GM12801 (cell line): ENCODE results near the gene CDK5RAP1.

Experiments used
- CTCF ChIP-seq: IDR thresholded peaks from one replicate; pipeline ENCODE4 v1.5.1; 2011; ENCODE audit warnings: control low read depth; ENCODE audit not compliant: insufficient read length; ENCODE audit errors: extremely low read depth

The CDK5RAP1 gene

GRCh38 chr20:33359399-33360261 lies 41.7 kb downstream of the CDK5RAP1 start:
- no peak for TF ChIP-seq CTCF

DNA sequence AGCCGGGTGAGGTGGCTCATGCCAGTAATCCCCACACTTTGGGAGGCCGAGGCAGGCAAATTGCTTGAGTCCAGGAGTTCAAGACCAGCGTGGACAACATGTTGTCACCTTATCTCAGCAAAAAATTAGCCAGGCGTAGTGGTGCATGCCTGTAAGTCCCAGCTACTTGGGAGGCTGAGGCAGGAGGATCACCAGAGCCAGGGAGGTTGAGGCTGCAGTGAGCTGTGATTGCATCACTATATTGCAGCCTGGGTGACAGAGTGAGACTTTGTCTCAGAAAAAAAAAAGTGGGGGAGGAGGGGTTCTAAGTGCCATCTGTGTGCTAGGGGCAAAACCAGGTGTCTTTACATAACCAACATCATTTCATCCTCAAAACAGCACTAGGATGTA lies 48.3 kb downstream of the CDK5RAP1 start:
- TF ChIP-seq CTCF = no peak

- TF ChIP-seq CTCF = no peak
Observed at GRCh38 chr20:33352258-33353012, 48.9 kb downstream of the CDK5RAP1 start.

- no peak for TF ChIP-seq CTCF
Observed at GRCh38 chr20:33351696-33352095, 49.6 kb downstream of the CDK5RAP1 start.

GRCh38 chr20:33349493-33349892 lies 51.8 kb downstream of the CDK5RAP1 start:
- no peak for TF ChIP-seq CTCF

DNA sequence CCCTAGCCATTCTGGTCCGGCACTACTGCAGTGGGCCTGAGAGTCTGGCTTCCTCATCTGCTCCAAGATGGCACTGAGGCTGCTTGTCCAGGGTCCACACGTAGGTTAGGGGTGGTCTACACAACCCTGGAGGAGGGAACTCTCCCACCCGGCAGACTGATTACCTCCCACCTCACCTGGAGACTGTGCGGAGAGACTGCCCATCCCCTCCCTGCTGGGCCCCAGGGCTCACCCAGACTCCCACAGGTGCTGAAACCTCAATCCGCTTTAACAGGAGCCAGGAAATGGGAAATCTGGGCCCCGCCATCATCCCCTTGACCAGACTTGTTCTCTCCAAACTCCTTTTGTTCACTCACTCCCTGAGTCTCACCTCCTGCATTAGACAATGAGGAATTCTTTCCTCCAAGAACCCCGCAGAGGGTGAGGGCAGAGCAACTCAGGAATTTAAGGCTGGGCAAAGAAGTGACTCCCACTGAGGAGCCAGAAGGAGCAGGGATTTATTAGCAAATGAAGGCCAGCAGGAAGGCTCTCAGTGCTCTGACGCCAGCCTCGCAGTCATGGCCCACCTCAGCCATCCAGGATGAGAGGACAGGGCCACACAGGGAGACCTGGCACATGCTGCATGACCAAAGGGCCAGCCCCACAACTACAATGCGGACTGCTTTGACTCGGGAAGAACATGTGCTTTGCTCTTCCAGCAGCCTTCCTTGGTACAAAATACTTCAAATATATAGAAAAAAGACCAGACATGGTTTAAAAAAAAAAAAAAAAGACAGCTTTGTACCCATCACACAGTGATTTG lies 53.0 kb downstream of the CDK5RAP1 start:
- no peak for TF ChIP-seq CTCF

GRCh38 chr20:33345342-33345741 lies 56.0 kb downstream of the CDK5RAP1 start:
- TF ChIP-seq CTCF = no peak
